Progenitor cell of endocrine pancreas (in vitro differentiated cells): ENCODE data around the gene ACTL10. TPM values are rescaled to one million over a fixed set of nuclear protein-coding genes. Genes with fewer than 3 reads are reported as not detected.

Experiments used
- DNase-seq: peaks from one replicate; pipeline ENCODE4 v3.0.0; 2021; ENCODE audit warnings: low spot score; ENCODE audit not compliant: unreplicated experiment
- H3K27ac Mint-ChIP-seq: 2 replicates; pipeline ENCODE4 v1.8.0; 2021; ENCODE audit warnings: mild to moderate bottlenecking, moderate library complexity, mixed read lengths
- H3K27me3 Mint-ChIP-seq: 2 replicates; pipeline ENCODE4 v1.8.0; 2021; ENCODE audit warnings: mixed read lengths
- H3K36me3 Mint-ChIP-seq: 2 replicates; pipeline ENCODE4 v1.8.0; 2022; ENCODE audit warnings: mixed read lengths; ENCODE audit not compliant: insufficient read depth
- H3K4me1 Mint-ChIP-seq: 2 replicates; pipeline ENCODE4 v1.8.0; 2021; ENCODE audit warnings: low read depth, mixed read lengths
- H3K4me3 Mint-ChIP-seq: 2 replicates; pipeline ENCODE4 v1.8.0; 2021; ENCODE audit warnings: low read depth, mild to moderate bottlenecking, moderate library complexity, mixed read lengths
- H3K9me3 Mint-ChIP-seq: 2 replicates; pipeline ENCODE4 v1.8.0; 2021; ENCODE audit warnings: low read depth, mixed read lengths
- total RNA-seq: library from RNA; stranded (reverse); gene quantifications from 2 replicates; pipeline ENCODE4 v1.2.1, GENCODE V29; 2021
- TF ChIP-seq, protein P1 (sequence below): fragments of 200-600 bp; sonication (generic); IDR thresholded peaks from one replicate; pipeline ENCODE4 v1.5.0; 2021; ENCODE audit warnings: antibody characterized with exemption, mild to moderate bottlenecking; ENCODE audit not compliant: unreplicated experiment

The ACTL10 gene
- total RNA-seq, 1 donor from 2014 or later, result 0.36 TPM

GRCh38 chr20:33676652-33677645 is 10.2 kb downstream of the ACTL10 start:
- TF ChIP-seq, protein P1, sequence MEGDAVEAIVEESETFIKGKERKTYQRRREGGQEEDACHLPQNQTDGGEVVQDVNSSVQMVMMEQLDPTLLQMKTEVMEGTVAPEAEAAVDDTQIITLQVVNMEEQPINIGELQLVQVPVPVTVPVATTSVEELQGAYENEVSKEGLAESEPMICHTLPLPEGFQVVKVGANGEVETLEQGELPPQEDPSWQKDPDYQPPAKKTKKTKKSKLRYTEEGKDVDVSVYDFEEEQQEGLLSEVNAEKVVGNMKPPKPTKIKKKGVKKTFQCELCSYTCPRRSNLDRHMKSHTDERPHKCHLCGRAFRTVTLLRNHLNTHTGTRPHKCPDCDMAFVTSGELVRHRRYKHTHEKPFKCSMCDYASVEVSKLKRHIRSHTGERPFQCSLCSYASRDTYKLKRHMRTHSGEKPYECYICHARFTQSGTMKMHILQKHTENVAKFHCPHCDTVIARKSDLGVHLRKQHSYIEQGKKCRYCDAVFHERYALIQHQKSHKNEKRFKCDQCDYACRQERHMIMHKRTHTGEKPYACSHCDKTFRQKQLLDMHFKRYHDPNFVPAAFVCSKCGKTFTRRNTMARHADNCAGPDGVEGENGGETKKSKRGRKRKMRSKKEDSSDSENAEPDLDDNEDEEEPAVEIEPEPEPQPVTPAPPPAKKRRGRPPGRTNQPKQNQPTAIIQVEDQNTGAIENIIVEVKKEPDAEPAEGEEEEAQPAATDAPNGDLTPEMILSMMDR, result no peak
- Mint-ChIP-seq H3K27me3 (peaks cover 3% of the 10 kb centered on the region), H3K27ac (no peak overlapping the region), H3K36me3 (peaks cover 9% of the 10 kb centered on the region), H3K9me3 (no peaks in the 10 kb centered on the region), H3K4me1 (peaks cover 23% of the 10 kb centered on the region), H3K4me3 (no peak overlapping the region)
- no peak for DNase-seq

DNA sequence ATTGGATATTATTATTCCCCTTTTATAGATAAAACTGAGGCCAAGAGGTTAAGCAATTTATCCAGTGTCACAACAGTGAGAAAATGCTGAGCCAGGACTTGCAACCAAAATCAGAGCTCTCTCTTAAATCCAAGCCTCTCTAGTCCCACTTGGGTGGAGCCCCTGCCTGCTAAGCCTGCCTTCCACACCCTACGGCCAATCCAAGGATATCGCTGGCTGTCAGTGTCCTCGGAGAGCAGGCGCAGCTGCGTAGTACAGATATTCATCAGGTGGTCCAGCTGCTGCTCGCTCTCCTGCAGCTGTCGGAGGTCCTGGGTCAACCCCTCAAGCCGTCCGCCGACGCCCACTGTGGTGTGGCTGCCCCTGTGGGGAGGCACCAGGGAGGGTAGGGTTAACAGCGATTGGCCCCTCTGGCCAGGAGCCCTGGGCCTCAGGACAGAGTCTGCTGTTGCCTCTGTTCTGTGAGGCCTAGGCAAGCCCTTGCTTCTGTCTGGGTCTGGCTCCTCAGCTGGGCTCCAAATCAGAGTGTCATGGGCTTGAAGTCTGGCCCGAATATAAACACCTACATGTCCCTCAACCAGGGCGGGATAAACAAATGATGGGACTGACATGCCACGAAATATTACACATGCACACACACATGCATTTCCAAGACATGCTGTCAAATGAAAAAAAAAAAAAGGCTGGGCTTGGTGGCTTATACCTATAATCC is 11.4 kb downstream of the ACTL10 start:
- H3K4me3 Mint-ChIP-seq, result no peak overlapping the region
- H3K27me3 Mint-ChIP-seq, result peaks cover 3% of the 10 kb centered on the region
- no peak overlapping the region for H3K27ac Mint-ChIP-seq
- peaks cover 7% of the 10 kb centered on the region for H3K36me3 Mint-ChIP-seq
- no peak for DNase-seq
- H3K4me1 Mint-ChIP-seq, result peaks cover 11% of the 10 kb centered on the region
- TF ChIP-seq, protein P1, result no peak
- H3K9me3 Mint-ChIP-seq, result no peaks in the 10 kb centered on the region

GRCh38 chr20:33679758-33680485 is 13.2 kb downstream of the ACTL10 start:
- Mint-ChIP-seq H3K4me1 (peaks cover 7% of the 10 kb centered on the region), H3K36me3 (peaks cover 9% of the 10 kb centered on the region), H3K27ac (no peak overlapping the region), H3K9me3 (no peaks in the 10 kb centered on the region), H3K27me3 (peaks cover 3% of the 10 kb centered on the region), H3K4me3 (no peak overlapping the region)
- TF ChIP-seq, protein P1, result no peak
- DNase-seq, result no peak

DNA sequence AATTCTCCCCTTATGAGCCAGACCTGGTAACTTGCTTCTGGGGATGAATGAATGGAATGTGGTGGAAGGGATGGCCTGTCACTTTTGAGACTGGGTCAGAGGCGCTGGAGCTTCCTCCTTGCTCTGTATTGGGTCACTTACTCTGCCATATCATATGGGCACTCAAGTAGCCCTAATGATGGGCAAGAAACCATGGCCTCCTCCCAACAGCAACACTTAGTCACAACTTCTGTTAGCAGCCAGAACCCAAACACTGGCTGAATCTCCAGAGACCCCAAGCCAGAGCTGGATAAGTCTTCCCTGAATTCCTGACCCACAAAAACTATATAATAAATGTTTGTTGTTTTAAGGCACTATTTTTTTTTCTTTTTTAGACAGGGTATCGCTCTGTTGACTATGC is 13.9 kb downstream of the ACTL10 start:
- H3K36me3 Mint-ChIP-seq, result peaks cover 9% of the 10 kb centered on the region
- no peak overlapping the region for H3K4me3 Mint-ChIP-seq
- DNase-seq, result no peak
- no peak overlapping the region for H3K27ac Mint-ChIP-seq
- H3K4me1 Mint-ChIP-seq, result peaks cover 8% of the 10 kb centered on the region
- H3K9me3 Mint-ChIP-seq, result no peaks in the 10 kb centered on the region
- H3K27me3 Mint-ChIP-seq, result no peaks in the 10 kb centered on the region
- TF ChIP-seq, protein P1, result no peak

DNA sequence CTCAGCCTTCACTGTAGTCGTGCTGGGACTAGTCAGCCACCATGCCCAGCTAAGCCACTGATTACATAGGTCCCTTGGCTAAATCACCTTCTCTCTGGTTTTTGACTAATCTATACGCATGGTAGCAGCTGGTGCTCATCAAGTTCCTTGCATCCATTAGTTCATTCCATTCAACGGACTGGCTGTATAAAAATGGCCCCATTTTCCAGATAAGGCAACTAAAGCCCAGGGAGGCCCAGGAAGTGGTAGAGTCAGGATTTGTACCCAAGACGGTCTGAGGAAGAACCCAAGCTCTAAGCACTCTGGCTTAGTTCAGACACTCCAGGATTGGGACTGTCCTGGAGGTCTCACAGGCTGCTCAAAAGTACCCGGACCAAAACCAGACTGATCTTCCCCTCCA is 14.5 kb downstream of the ACTL10 start:
- Mint-ChIP-seq H3K4me3 (no peak overlapping the region), H3K27me3 (no peaks in the 10 kb centered on the region), H3K4me1 (peaks cover 8% of the 10 kb centered on the region), H3K27ac (no peak overlapping the region), H3K9me3 (no peaks in the 10 kb centered on the region), H3K36me3 (peaks cover 9% of the 10 kb centered on the region)
- TF ChIP-seq, protein P1, result no peak
- DNase-seq, result no peak
